Measurements from ENCODE around the gene IQCK.

DNA sequence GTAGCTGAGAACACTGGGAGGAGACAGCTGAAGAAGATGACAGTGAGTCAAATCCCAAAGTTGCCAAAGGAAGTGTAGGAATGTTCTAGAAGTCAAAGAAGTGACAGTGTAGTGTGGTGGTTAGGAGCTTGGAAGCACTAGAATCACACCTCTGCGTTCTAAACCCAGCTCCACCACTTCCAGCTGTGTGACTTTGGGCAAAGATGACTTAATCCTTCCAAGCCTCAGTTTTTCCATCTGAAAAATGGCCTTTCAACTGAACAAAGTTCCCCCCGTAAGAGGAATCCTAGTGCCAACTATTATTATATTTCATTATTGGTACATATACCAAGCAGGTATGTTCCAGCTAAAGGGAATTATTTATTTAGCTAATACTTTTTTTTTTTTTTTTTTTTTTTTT is 56.0 kb downstream of the IQCK start:
- TF ChIP-seq CTCF (conservative IDR thresholded peaks at IDR 0.05 in 1 of 2, IDR thresholded peaks at IDR 0.05 in 1 of 2; ENCODE audit: low read depth in 1 of 2, low read length in 2 of 2) (no peak), EZH2 (IDR thresholded peaks at IDR 0.05; ENCODE audit: low read length, missing control alignments) (no peak)

Measured in fibroblast of lung (primary cell).